ENCODE data around the gene FGD6.

The FGD6 gene

DNA sequence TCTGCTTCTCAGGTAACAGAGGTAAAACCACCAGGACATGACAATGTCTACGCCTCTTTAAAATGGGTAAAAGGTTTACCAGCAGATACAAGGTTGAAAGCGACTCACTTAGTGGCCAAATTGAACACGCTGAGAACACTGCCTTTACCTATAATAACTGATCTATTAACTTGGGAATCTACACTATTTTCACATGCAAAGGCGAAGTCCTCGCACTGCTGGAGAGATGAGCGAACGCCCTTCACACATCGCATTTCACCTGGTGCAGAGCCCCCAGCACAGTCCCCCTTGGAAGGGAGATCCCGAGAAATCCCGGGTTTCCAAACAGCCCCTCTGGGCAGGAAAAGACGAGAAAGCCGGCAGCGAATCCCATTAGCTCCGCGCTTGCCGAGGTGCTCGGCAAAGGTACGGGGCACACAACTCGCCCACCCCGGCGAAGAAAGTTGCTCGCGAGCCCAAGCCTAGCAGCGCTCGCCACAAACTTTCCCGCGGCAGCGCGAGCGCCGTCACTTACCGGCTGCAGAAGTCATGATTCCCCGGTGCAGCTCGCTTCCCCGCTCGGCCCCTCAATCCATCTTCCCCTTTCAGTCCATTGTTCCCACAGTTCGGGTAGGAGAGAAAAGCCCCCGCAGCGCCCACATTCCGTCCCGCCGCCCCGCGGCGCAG is 423 bp downstream of the FGD6 start:
- TF ChIP-seq EZH2 (IDR thresholded peaks at IDR 0.05; ENCODE audit: borderline replicate concordance, low read length), result no peak
- TF ChIP-seq, protein P1, sequence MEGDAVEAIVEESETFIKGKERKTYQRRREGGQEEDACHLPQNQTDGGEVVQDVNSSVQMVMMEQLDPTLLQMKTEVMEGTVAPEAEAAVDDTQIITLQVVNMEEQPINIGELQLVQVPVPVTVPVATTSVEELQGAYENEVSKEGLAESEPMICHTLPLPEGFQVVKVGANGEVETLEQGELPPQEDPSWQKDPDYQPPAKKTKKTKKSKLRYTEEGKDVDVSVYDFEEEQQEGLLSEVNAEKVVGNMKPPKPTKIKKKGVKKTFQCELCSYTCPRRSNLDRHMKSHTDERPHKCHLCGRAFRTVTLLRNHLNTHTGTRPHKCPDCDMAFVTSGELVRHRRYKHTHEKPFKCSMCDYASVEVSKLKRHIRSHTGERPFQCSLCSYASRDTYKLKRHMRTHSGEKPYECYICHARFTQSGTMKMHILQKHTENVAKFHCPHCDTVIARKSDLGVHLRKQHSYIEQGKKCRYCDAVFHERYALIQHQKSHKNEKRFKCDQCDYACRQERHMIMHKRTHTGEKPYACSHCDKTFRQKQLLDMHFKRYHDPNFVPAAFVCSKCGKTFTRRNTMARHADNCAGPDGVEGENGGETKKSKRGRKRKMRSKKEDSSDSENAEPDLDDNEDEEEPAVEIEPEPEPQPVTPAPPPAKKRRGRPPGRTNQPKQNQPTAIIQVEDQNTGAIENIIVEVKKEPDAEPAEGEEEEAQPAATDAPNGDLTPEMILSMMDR (IDR thresholded peaks at IDR 0.05; ENCODE audit: low read length), result no peak
- peak overlapping the region; percentile 72 for H3K9ac ChIP-seq (ENCODE audit: low read length)
- no peak overlapping the region for H3K27ac ChIP-seq (ENCODE audit: low read depth, low read length, poor library complexity, severe bottlenecking)
- peak overlapping the region; percentile 70 for H2AFZ ChIP-seq (ENCODE audit: low read length)
- H3F3A ChIP-seq (ENCODE audit: insufficient read depth, low read length), result no peaks in the 10 kb centered on the region
- no peaks in the 10 kb centered on the region for H3K27me3 ChIP-seq (ENCODE audit: insufficient read depth, low read length)
- H3K4me3 ChIP-seq (ENCODE audit: low read depth, low read length, poor library complexity, severe bottlenecking), result peak overlapping the region; percentile 86
- no peaks in the 10 kb centered on the region for H4K20me1 ChIP-seq (ENCODE audit: insufficient read depth, low read length)
- no peaks in the 10 kb centered on the region for H3K9me3 ChIP-seq (ENCODE audit: low read length)
- H3K36me3 ChIP-seq (ENCODE audit: insufficient read depth, low read length), result peaks cover 11% of the 10 kb centered on the region; the same call in 1 of the 2 replicates
- H3K79me2 ChIP-seq (ENCODE audit: insufficient read depth, low read length), result peaks cover 34% of the 10 kb centered on the region
- peak overlapping the region; percentile 90 for H3K4me2 ChIP-seq (ENCODE audit: low read length)
- no peaks in the 10 kb centered on the region for H3K9me2 ChIP-seq (ENCODE audit: low read depth, low read length)
- peaks cover 35% of the 10 kb centered on the region for H3K4me1 ChIP-seq (ENCODE audit: insufficient read depth, low read length, severe bottlenecking)

DNA sequence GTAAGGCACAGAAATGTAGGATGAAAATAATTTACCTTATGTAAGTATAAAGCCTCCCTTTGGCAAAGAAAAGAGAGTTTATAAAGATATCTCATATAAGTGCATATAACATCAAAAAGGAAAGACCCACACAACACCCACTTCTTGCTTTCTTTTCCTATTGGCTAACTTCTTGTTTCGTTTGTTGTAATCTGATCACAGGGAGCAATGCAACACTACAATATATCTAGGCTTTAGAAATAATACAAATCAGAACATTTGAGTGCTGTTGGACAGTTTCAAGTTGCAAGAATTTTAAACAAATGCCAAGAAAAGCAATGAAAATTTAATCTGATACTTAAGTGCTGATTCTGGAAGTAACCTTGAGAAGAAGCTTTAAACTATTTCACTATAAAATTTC is 1.3 kb downstream of the FGD6 start:
- Histone ChIP-seq H2AFZ (ENCODE audit: low read length) (no peak overlapping the region), H4K20me1 (ENCODE audit: insufficient read depth, low read length) (no peaks in the 10 kb centered on the region), H3K36me3 (ENCODE audit: insufficient read depth, low read length) (peaks cover 10% of the 10 kb centered on the region; the same call in 1 of the 2 replicates), H3K9ac (ENCODE audit: low read length) (no peak overlapping the region), H3K27me3 (ENCODE audit: insufficient read depth, low read length) (no peaks in the 10 kb centered on the region), H3F3A (ENCODE audit: insufficient read depth, low read length) (no peaks in the 10 kb centered on the region), H3K27ac (ENCODE audit: low read depth, low read length, poor library complexity, severe bottlenecking) (no peak overlapping the region), H3K4me2 (ENCODE audit: low read length) (peak overlapping the region; percentile 90; the same call in 1 of the 2 replicates), H3K9me3 (ENCODE audit: low read length) (no peaks in the 10 kb centered on the region), H3K9me2 (ENCODE audit: low read depth, low read length) (no peaks in the 10 kb centered on the region), H3K79me2 (ENCODE audit: insufficient read depth, low read length) (peaks cover 25% of the 10 kb centered on the region), H3K4me1 (ENCODE audit: insufficient read depth, low read length, severe bottlenecking) (peaks cover 34% of the 10 kb centered on the region), H3K4me3 (ENCODE audit: low read depth, low read length, poor library complexity, severe bottlenecking) (peak overlapping the region; percentile 86)
- TF ChIP-seq, protein P1 (IDR thresholded peaks at IDR 0.05; ENCODE audit: low read length), result no peak
- TF ChIP-seq EZH2 (IDR thresholded peaks at IDR 0.05; ENCODE audit: borderline replicate concordance, low read length), result no peak

DNA sequence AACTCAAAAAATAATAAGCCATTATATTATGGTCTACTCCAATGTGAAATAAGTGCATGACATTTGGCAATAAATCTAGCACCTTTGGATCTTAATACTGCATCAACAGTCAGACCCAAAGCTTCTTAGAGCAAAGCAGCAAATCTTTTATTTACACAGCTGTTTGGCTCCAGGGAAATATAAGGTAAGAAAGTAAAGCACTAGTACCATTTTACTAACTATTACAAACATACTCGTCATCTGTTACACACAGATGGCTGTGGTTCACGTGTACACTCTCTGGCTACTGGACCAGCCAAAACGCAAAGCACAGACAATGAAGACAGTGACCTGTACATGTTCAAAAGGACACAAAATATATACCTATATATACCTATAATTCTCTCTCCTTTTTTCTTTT is 2.8 kb downstream of the FGD6 start:
- Histone ChIP-seq H3K36me3 (ENCODE audit: insufficient read depth, low read length) (no peaks in the 10 kb centered on the region), H3F3A (ENCODE audit: insufficient read depth, low read length) (no peaks in the 10 kb centered on the region), H3K27me3 (ENCODE audit: insufficient read depth, low read length) (no peaks in the 10 kb centered on the region), H3K79me2 (ENCODE audit: insufficient read depth, low read length) (peaks cover 10% of the 10 kb centered on the region), H3K9ac (ENCODE audit: low read length) (no peak overlapping the region), H3K9me2 (ENCODE audit: low read depth, low read length) (no peaks in the 10 kb centered on the region), H3K9me3 (ENCODE audit: low read length) (no peaks in the 10 kb centered on the region), H3K4me3 (ENCODE audit: low read depth, low read length, poor library complexity, severe bottlenecking) (no peak overlapping the region), H3K27ac (ENCODE audit: low read depth, low read length, poor library complexity, severe bottlenecking) (no peak overlapping the region), H3K4me2 (ENCODE audit: low read length) (no peak overlapping the region), H4K20me1 (ENCODE audit: insufficient read depth, low read length) (no peaks in the 10 kb centered on the region), H3K4me1 (ENCODE audit: insufficient read depth, low read length, severe bottlenecking) (peaks cover 20% of the 10 kb centered on the region), H2AFZ (ENCODE audit: low read length) (no peak overlapping the region)
- no peak for TF ChIP-seq EZH2 (IDR thresholded peaks at IDR 0.05; ENCODE audit: borderline replicate concordance, low read length)
- TF ChIP-seq, protein P1 (IDR thresholded peaks at IDR 0.05; ENCODE audit: low read length), result no peak
